Calu3 (cell line): ENCODE data around the gene ACR. TPM values are rescaled to one million over a fixed set of nuclear protein-coding genes. Genes with fewer than 3 reads are reported as not detected.
"Not testable (repeated sequence)": the region's sequence is repeated elsewhere in the genome, so short reads cannot be mapped to it uniquely, and the experiment has no call there.

Experiments used
- BruUV-seq: library from RNA; stranded (reverse); fragments of 400-500 nt; replicated peaks from 2 replicates; lab custom pipeline; 2021; lab: Mats Ljungman, UMichigan
- CTCF ChIA-PET: fragments of 300-600 bp; sonication (Branson Sonifier 250); formaldehyde crosslinking; loops from one replicate; lab custom pipeline; 2022; ENCODE audit warnings: antibody characterized with exemption; lab: Charles Lee
- DNase-seq: peaks from one replicate; pipeline ENCODE4 v3.0.0; 2022
- H3K27ac Mint-ChIP-seq: one replicate; pipeline ENCODE4 v1.8.0; 2022; ENCODE audit warnings: mixed read lengths; ENCODE audit not compliant: unreplicated experiment
- H3K27me3 Mint-ChIP-seq: one replicate; pipeline ENCODE4 v1.8.0; 2022; ENCODE audit warnings: mixed read lengths; ENCODE audit not compliant: unreplicated experiment
- H3K36me3 Mint-ChIP-seq: one replicate; pipeline ENCODE4 v1.8.0; 2022; ENCODE audit warnings: mild to moderate bottlenecking, moderate library complexity, mixed read lengths; ENCODE audit not compliant: insufficient read depth, unreplicated experiment
- H3K4me1 Mint-ChIP-seq: one replicate; pipeline ENCODE4 v1.8.0; 2022; ENCODE audit warnings: mild to moderate bottlenecking, low read depth, mixed read lengths; ENCODE audit not compliant: unreplicated experiment
- H3K4me3 Mint-ChIP-seq: one replicate; pipeline ENCODE4 v1.8.0; 2022; ENCODE audit warnings: mild to moderate bottlenecking, low read depth, moderate library complexity, mixed read lengths; ENCODE audit not compliant: unreplicated experiment
- H3K9me3 Mint-ChIP-seq: one replicate; pipeline ENCODE4 v1.8.0; 2022; ENCODE audit warnings: low read depth, mixed read lengths; ENCODE audit not compliant: unreplicated experiment
- CTCF ChIP-seq: fragments of 200-600 bp; IDR thresholded peaks from one replicate; pipeline ENCODE4 v1.8.0; 2022; ENCODE audit warnings: antibody characterized with exemption; ENCODE audit not compliant: unreplicated experiment
- intact Hi-C: fragments of 100-400 bp; cut with micrococcal nuclease; formaldehyde crosslinking; loops from one replicate; pipeline ENCODE4 v1.10.0; 2022; ENCODE audit not compliant: unreplicated experiment
- total RNA-seq: library from RNA; stranded (reverse); gene quantifications from 2 replicates; pipeline ENCODE4 v1.2.3, GENCODE V29; 2022

ACR gene
- total RNA-seq, 1 experiment from 2014 or later: not detected

GRCh38 chr22:50739894-50740293 is 1.9 kb downstream of the ACR start:
- H3K27ac Mint-ChIP-seq: no peak overlapping the region
- BruUV-seq: no TSS peak
- CTCF ChIA-PET: no interaction called here
- H3K9me3 Mint-ChIP-seq: no peaks in the 10 kb centered on the region
- TF ChIP-seq CTCF: no peak
- no peak overlapping the region for H3K4me3 Mint-ChIP-seq
- no peak for DNase-seq
- H3K4me1 Mint-ChIP-seq: no peaks in the 10 kb centered on the region
- intact Hi-C loops: no loop called here
- no peaks in the 10 kb centered on the region for H3K36me3 Mint-ChIP-seq
- H3K27me3 Mint-ChIP-seq: peaks cover 71% of the 10 kb centered on the region

- H3K27me3 Mint-ChIP-seq: peaks cover 63% of the 10 kb centered on the region
- CTCF ChIA-PET, DNase-seq, H3K4me3 Mint-ChIP-seq, BruUV-seq, H3K27ac Mint-ChIP-seq, intact Hi-C loops, H3K9me3 Mint-ChIP-seq, H3K4me1 Mint-ChIP-seq, H3K36me3 Mint-ChIP-seq: not testable (repeated sequence)
Observed at GRCh38 chr22:50740714-50741113, 2.7 kb downstream of the ACR start.

- DNase-seq, H3K4me1 Mint-ChIP-seq, H3K27ac Mint-ChIP-seq, BruUV-seq, H3K36me3 Mint-ChIP-seq, H3K4me3 Mint-ChIP-seq, H3K9me3 Mint-ChIP-seq, CTCF ChIA-PET, intact Hi-C loops: not testable (repeated sequence)
- peaks cover 39% of the 10 kb centered on the region for H3K27me3 Mint-ChIP-seq
Observed at GRCh38 chr22:50744424-50744823, 6.4 kb downstream of the ACR start.

GRCh38 chr22:50747521-50747920 is 9.5 kb downstream of the ACR start:
- H3K9me3 Mint-ChIP-seq, intact Hi-C loops, BruUV-seq, H3K4me1 Mint-ChIP-seq, H3K27ac Mint-ChIP-seq, H3K36me3 Mint-ChIP-seq, DNase-seq, CTCF ChIA-PET, H3K4me3 Mint-ChIP-seq: not testable (repeated sequence)
- H3K27me3 Mint-ChIP-seq: peaks cover 30% of the 10 kb centered on the region

GRCh38 chr22:50748630-50749029 is 10.6 kb downstream of the ACR start:
- H3K9me3 Mint-ChIP-seq, H3K27ac Mint-ChIP-seq, H3K4me1 Mint-ChIP-seq, H3K4me3 Mint-ChIP-seq, H3K36me3 Mint-ChIP-seq, CTCF ChIA-PET, intact Hi-C loops, BruUV-seq, DNase-seq: not testable (repeated sequence)
- peaks cover 42% of the 10 kb centered on the region for H3K27me3 Mint-ChIP-seq

- H3K27ac Mint-ChIP-seq, H3K4me3 Mint-ChIP-seq, intact Hi-C loops, H3K36me3 Mint-ChIP-seq, H3K4me1 Mint-ChIP-seq, BruUV-seq, DNase-seq, CTCF ChIA-PET, H3K9me3 Mint-ChIP-seq: not testable (repeated sequence)
- peaks cover 43% of the 10 kb centered on the region for H3K27me3 Mint-ChIP-seq
Observed at GRCh38 chr22:50749302-50750074, 11.5 kb downstream of the ACR start.

- H3K27ac Mint-ChIP-seq, CTCF ChIA-PET, BruUV-seq, H3K4me3 Mint-ChIP-seq, H3K9me3 Mint-ChIP-seq, H3K36me3 Mint-ChIP-seq, H3K4me1 Mint-ChIP-seq, intact Hi-C loops, DNase-seq: not testable (repeated sequence)
- peaks cover 31% of the 10 kb centered on the region for H3K27me3 Mint-ChIP-seq
Observed at GRCh38 chr22:50755251-50755650, 17.2 kb downstream of the ACR start.

- intact Hi-C loops, H3K36me3 Mint-ChIP-seq, H3K27ac Mint-ChIP-seq, H3K4me1 Mint-ChIP-seq, DNase-seq, H3K9me3 Mint-ChIP-seq, BruUV-seq, CTCF ChIA-PET: not testable (repeated sequence)
- H3K27me3 Mint-ChIP-seq: peaks cover 30% of the 10 kb centered on the region
- H3K4me3 Mint-ChIP-seq: peak overlapping the region; percentile 85
Observed at GRCh38 chr22:50756406-50756805, 18.4 kb downstream of the ACR start.
